H1 (cell line): ENCODE data around the gene IFT20. TPM values are rescaled to one million over a fixed set of nuclear protein-coding genes. Genes with fewer than 3 reads are reported as not detected.
A peak's percentile ranks its signal among the peaks of the same experiment; 100 is the strongest.

Experiments
- ASH2L ChIP-seq: fragments of 200-600, 300-600 bp; sonication (generic); IDR thresholded peaks from one replicate; pipeline ENCODE4 v1.7.1; 2017; ENCODE audit warnings: low read length
- BACH1 ChIP-seq: IDR thresholded peaks from 2 replicates; pipeline ENCODE4 v1.6.1; 2012; ENCODE audit warnings: low read length, improper control_type of control experiment
- BRCA1 ChIP-seq: IDR thresholded peaks from 2 replicates; pipeline ENCODE4 v1.6.1; 2012; ENCODE audit warnings: low read depth, low read length, improper control_type of control experiment
- CBX5 ChIP-seq: fragments of 300-800, 300-1000 bp; sonication (generic); IDR thresholded peaks from 2 replicates; pipeline ENCODE4 v1.7.1; 2016; ENCODE audit warnings: antibody characterized with exemption, low read length, low read depth
- CHD1 ChIP-seq: IDR thresholded peaks from 2 replicates; pipeline ENCODE4 v1.6.1; 2012; ENCODE audit warnings: low read depth, low read length, improper control_type of control experiment
- CREB1 ChIP-seq: IDR thresholded peaks from 2 replicates; pipeline ENCODE4 v1.6.1; 2012; ENCODE audit warnings: inconsistent platforms
- EGR1 ChIP-seq: IDR thresholded peaks from 2 replicates; pipeline ENCODE4 v1.6.1; 2011; ENCODE audit warnings: low read depth, low read length, borderline replicate concordance
- EP300 ChIP-seq, 2 experiments: IDR thresholded peaks; 1 replicate in 1 of 2; 2 replicates in 1 of 2; pipeline ENCODE4 v1.6.1; 2011 to 2012; ENCODE audit warnings: low read depth in 2 of 2, low read length in 2 of 2, mild to moderate bottlenecking in 2 of 2, borderline replicate concordance in 1 of 2, inconsistent platforms in 1 of 2, moderate library complexity in 1 of 2
- EZH2 ChIP-seq: fragments of 200-600 bp; sonication (generic); IDR thresholded peaks from 2 replicates; pipeline ENCODE4 v1.7.1; 2012; ENCODE audit warnings: low read depth, mild to moderate bottlenecking, moderate library complexity, low read length, inconsistent platforms; ENCODE audit not compliant: severe bottlenecking
- JUN ChIP-seq: IDR thresholded peaks from 2 replicates; pipeline ENCODE4 v1.6.1; 2011; ENCODE audit warnings: low read depth, mild to moderate bottlenecking, improper control_type of control experiment, low read length
- JUND ChIP-seq: IDR thresholded peaks from 2 replicates; pipeline ENCODE4 v1.6.1; 2011; ENCODE audit warnings: mild to moderate bottlenecking, improper control_type of control experiment, low read length
- KDM1A ChIP-seq: fragments of 200-600, 300-600 bp; sonication (generic); IDR thresholded peaks from 2 replicates; pipeline ENCODE4 v1.7.1; 2016; ENCODE audit warnings: mild to moderate bottlenecking, low read length, borderline replicate concordance
- NRF1 ChIP-seq: IDR thresholded peaks from 2 replicates; pipeline ENCODE4 v1.6.1; 2011; ENCODE audit warnings: mild to moderate bottlenecking, low read depth, low read length, improper control_type of control experiment
- RNF2 ChIP-seq: fragments of 200-900, 300-1000 bp; sonication (generic); IDR thresholded peaks from 2 replicates; pipeline ENCODE4 v1.7.1; 2016; ENCODE audit warnings: borderline replicate concordance, low read depth, mild to moderate bottlenecking, antibody characterized with exemption, low read length; ENCODE audit not compliant: poor library complexity, severe bottlenecking; ENCODE audit errors: missing control alignments
- SAP30 ChIP-seq: fragments of 300-600 bp; sonication (generic); IDR thresholded peaks from 2 replicates; pipeline ENCODE4 v1.7.1; 2012; ENCODE audit warnings: low read length, moderate library complexity, mild to moderate bottlenecking, inconsistent platforms; ENCODE audit not compliant: insufficient read depth, insufficient replicate concordance
- SP2 ChIP-seq: IDR thresholded peaks from 2 replicates; pipeline ENCODE4 v1.6.1; 2012; ENCODE audit warnings: mild to moderate bottlenecking, low read length, inconsistent platforms
- SRF ChIP-seq: IDR thresholded peaks from 2 replicates; pipeline ENCODE4 v1.6.1; 2011; ENCODE audit warnings: mild to moderate bottlenecking, low read depth, low read length, moderate library complexity
- TBP ChIP-seq: IDR thresholded peaks from 2 replicates; pipeline ENCODE4 v1.6.1; 2011; ENCODE audit warnings: low read depth, low read length, improper control_type of control experiment
- TCF12 ChIP-seq: IDR thresholded peaks from 2 replicates; pipeline ENCODE4 v1.6.1; 2011; ENCODE audit warnings: low read depth, mild to moderate bottlenecking, low read length
- polyA plus RNA-seq, 7 experiments: library from polyadenylated mRNA; depleted of rRNA in 3 of 7; stranded (reverse) in 5 of 7; unstranded in 2 of 7; fragments of >200 nt in 5 of 7; fragments of 200-250 nt in 2 of 7; gene quantifications; 1 replicate in 5 of 7; 2 replicates in 1 of 7; 4 replicates in 1 of 7; pipeline versions ENCODE4 v1.2.1 to v1.2.3, GENCODE V29; 2011 to 2013; ENCODE audit warnings: missing spikeins in 2 of 7, mixed read lengths in 2 of 7
- total RNA-seq: library from RNA; stranded (reverse); fragmentation: NEBNext Ultra II Directional; extraction: Animal tissue kit (Norgen Biotek cat#: 25700); gene quantifications from 2 replicates; pipeline ENCODE4 v1.2.1, GENCODE V29; 2021
- TF ChIP-seq, protein P1 (sequence below): IDR thresholded peaks from 2 replicates; pipeline ENCODE4 v1.6.1; 2011; ENCODE audit warnings: low read length, improper control_type of control experiment
- TF ChIP-seq, protein P2 (sequence below): IDR thresholded peaks from 2 replicates; pipeline ENCODE4 v1.6.1; 2012; ENCODE audit warnings: inconsistent platforms
- TF ChIP-seq, protein P3 (sequence below): IDR thresholded peaks from 2 replicates; pipeline ENCODE4 v1.6.1; 2011; ENCODE audit warnings: low read depth, mild to moderate bottlenecking, low read length; ENCODE audit not compliant: insufficient read depth

The IFT20 gene
- total and polyA plus RNA-seq, 2 of the 8 experiments (the other 6 are each of a cell fraction or from before 2014, with no cell fraction given) = 9.0 to 21.0 TPM

DNA sequence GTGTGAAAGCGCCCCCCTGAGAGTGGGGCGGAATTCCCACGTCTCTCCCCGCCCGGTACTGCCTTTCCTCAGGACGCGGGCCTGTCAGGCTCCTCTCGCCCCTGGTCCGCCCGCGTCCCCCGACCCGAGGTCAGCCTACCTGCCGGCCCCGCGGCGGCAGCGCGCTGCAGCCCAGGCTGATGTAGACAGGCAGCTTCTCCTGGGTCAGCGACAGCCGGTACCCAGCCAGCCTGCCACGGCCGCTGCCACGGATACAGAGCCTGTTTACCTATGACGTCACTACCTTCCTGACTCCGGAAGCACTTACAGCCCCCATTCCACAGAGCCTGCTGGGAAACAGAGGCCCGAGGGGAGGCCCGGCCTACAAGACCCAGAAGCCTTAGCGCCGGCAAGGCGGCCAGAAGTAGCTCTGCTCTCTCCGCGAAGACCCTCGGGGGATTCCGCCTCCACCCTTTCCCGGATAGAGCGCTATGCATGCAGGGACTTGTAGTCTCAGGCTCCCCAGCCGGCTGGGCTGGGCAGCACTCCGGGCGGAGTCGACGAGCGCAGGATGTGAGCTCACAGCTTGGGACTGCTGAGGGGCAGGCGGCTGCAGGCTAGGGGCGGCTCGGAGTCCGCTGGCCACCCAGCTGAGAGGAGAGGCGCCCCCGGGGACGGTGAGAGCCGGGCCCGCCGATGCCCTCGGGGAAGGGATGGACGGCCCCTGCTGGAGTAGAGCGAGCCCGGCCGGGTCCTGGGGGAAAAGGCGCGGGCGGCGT, at the start of gene IFT20, which contains the start of gene TNFAIP1 (continued):
- no peak for TF ChIP-seq BACH1
- peak; percentile 100 for TF ChIP-seq JUND
- no peak for TF ChIP-seq EZH2
- TF ChIP-seq ASH2L = peak; percentile 40
- peak; percentile 88 for TF ChIP-seq EGR1
- peak in 1 of 2 experiments; percentile 78; a peak in 1 of 3 replicates for TF ChIP-seq EP300 (IDR thresholded peaks at IDR 0.05; ENCODE audit: borderline replicate concordance in 1 of 2, low read depth in 2 of 2, low read length in 2 of 2)
- TF ChIP-seq CBX5 = no peak
- no peak for TF ChIP-seq NRF1
- TF ChIP-seq JUN = peak; percentile 92
- TF ChIP-seq, protein P1, sequence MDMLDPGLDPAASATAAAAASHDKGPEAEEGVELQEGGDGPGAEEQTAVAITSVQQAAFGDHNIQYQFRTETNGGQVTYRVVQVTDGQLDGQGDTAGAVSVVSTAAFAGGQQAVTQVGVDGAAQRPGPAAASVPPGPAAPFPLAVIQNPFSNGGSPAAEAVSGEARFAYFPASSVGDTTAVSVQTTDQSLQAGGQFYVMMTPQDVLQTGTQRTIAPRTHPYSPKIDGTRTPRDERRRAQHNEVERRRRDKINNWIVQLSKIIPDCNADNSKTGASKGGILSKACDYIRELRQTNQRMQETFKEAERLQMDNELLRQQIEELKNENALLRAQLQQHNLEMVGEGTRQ = no peak
- no peak for TF ChIP-seq SRF
- TF ChIP-seq, protein P2, sequence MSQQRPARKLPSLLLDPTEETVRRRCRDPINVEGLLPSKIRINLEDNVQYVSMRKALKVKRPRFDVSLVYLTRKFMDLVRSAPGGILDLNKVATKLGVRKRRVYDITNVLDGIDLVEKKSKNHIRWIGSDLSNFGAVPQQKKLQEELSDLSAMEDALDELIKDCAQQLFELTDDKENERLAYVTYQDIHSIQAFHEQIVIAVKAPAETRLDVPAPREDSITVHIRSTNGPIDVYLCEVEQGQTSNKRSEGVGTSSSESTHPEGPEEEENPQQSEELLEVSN = no peak
- peak; percentile 58; the same call in 1 of the 2 replicates for TF ChIP-seq TCF12
- TF ChIP-seq, protein P3, sequence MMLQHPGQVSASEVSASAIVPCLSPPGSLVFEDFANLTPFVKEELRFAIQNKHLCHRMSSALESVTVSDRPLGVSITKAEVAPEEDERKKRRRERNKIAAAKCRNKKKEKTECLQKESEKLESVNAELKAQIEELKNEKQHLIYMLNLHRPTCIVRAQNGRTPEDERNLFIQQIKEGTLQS = peak; percentile 68; the same call in 1 of the 2 replicates
- TF ChIP-seq CHD1 = no peak
- peak; percentile 63; the same call in 1 of the 2 replicates for TF ChIP-seq TBP
- peak; percentile 96 for TF ChIP-seq CREB1
- TF ChIP-seq RNF2 = no peak
- peak; percentile 15 for TF ChIP-seq SAP30
- TF ChIP-seq BRCA1 = no peak; the same call in 1 of the 2 replicates
- no peak for TF ChIP-seq SP2
- no peak for TF ChIP-seq KDM1A
